Measurements from ENCODE around the gene NSL1.

DNA sequence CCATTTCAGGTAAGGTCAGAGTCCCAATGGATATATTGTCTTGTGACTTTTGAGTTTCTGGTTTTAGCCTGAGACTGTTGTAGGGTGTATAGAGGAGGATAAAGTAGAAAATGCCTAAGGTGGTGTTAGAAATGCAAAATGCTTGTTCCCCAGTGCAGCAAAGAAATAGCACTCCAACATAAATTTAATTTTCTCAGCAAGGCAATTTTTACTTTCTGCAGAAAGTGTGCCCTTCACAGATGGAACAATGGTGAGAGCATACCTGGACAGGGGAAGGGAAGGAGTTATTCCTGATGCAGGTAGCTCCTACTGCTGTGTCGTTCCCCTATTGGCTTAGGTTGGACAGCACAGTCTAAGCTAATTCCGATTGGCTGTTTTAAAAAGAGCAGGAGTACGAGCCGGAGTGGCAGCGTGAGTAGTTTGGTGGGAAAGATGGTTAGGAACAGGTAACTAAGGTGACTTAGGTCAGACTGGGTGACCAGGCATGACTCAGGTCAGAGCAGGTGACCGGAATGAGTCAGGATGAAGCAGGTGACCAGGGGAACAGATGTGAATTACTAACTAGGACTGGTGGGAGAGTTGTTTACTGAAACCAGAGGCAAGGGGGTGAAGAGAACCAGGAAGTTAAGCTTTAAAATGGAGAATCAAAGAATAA is 34.3 kb upstream of the NSL1 start:
- TF ChIP-seq, protein P1, sequence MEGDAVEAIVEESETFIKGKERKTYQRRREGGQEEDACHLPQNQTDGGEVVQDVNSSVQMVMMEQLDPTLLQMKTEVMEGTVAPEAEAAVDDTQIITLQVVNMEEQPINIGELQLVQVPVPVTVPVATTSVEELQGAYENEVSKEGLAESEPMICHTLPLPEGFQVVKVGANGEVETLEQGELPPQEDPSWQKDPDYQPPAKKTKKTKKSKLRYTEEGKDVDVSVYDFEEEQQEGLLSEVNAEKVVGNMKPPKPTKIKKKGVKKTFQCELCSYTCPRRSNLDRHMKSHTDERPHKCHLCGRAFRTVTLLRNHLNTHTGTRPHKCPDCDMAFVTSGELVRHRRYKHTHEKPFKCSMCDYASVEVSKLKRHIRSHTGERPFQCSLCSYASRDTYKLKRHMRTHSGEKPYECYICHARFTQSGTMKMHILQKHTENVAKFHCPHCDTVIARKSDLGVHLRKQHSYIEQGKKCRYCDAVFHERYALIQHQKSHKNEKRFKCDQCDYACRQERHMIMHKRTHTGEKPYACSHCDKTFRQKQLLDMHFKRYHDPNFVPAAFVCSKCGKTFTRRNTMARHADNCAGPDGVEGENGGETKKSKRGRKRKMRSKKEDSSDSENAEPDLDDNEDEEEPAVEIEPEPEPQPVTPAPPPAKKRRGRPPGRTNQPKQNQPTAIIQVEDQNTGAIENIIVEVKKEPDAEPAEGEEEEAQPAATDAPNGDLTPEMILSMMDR (IDR thresholded peaks at IDR 0.05) = no peak
- no peak for TF ChIP-seq EZH2phosphoT487 (IDR thresholded peaks at IDR 0.05)
